RPMI8226 (cell line): Measurements from ENCODE around the gene SLC10A4.

Experiments used
- DNase-seq: peaks from one replicate; pipeline ENCODE4 v3.0.0-alpha.2; 2015

The SLC10A4 gene

GRCh38 chr4:48490012-48490679 lies 7.0 kb downstream of the SLC10A4 start, which contains the start of gene ZAR1:
ZAR1 (plus strand) TSS chr4:48490252; CDS start chr4:48490292, 40 bp downstream.
- DNase-seq = no peak

- DNase-seq = no peak
Measured at GRCh38 chr4:48490680-48491513, 7.8 kb downstream of the SLC10A4 start.

GRCh38 chr4:48491514-48492176 lies 8.5 kb downstream of the SLC10A4 start:
- DNase-seq = no peak

GRCh38 chr4:48493452-48494100 lies 10.4 kb downstream of the SLC10A4 start:
- DNase-seq = no peak

- no peak for DNase-seq
Measured at GRCh38 chr4:48495941-48496340, 12.8 kb downstream of the SLC10A4 start.

- no peak for DNase-seq
Measured at GRCh38 chr4:48498895-48499294, 15.8 kb downstream of the SLC10A4 start.

- no peak for DNase-seq
Measured at GRCh38 chr4:48499551-48500066, 16.5 kb downstream of the SLC10A4 start.

GRCh38 chr4:48503233-48504025 lies 20.3 kb downstream of the SLC10A4 start:
- no peak for DNase-seq

GRCh38 chr4:48504026-48504330 lies 20.8 kb downstream of the SLC10A4 start:
- no peak for DNase-seq

GRCh38 chr4:48504352-48504751 lies 21.2 kb downstream of the SLC10A4 start:
- no peak for DNase-seq

GRCh38 chr4:48506716-48507115 lies 23.6 kb downstream of the SLC10A4 start:
- no peak for DNase-seq

- no peak for DNase-seq
Measured at GRCh38 chr4:48509543-48509942, 26.4 kb downstream of the SLC10A4 start.

GRCh38 chr4:48518143-48518542 lies 35.0 kb downstream of the SLC10A4 start:
- no peak for DNase-seq

GRCh38 chr4:48526406-48526805 lies 43.3 kb downstream of the SLC10A4 start:
- DNase-seq = no peak

GRCh38 chr4:48538358-48538757 lies 55.2 kb downstream of the SLC10A4 start:
- no peak for DNase-seq
